Effector memory CD4-positive, alpha-beta T cell (primary cell): ENCODE results near the gene SLC30A9.

Experiments
- DNase-seq, 3 donors: peaks; one replicate each; pipeline ENCODE4 v3.0.0-alpha.2; 2020
- H3K27ac ChIP-seq: 2 replicates; pipeline ENCODE4 v1.7.0; 2013; ENCODE audit warnings: mild to moderate bottlenecking, low read length, moderate library complexity; ENCODE audit not compliant: insufficient read depth, poor library complexity, severe bottlenecking
- H3K27me3 ChIP-seq: replicated peaks from 2 replicates; pipeline ENCODE4 v1.7.0; 2013; ENCODE audit warnings: mild to moderate bottlenecking, low read length; ENCODE audit not compliant: insufficient read depth, control insufficient read depth, poor library complexity, severe bottlenecking
- H3K36me3 ChIP-seq: 2 replicates; pipeline ENCODE4 v1.7.0; 2013; ENCODE audit warnings: mild to moderate bottlenecking, low read length, moderate library complexity; ENCODE audit not compliant: control insufficient read depth, insufficient read depth
- H3K4me1 ChIP-seq: 2 replicates; pipeline ENCODE4 v1.7.0; 2013; ENCODE audit warnings: low read length, mild to moderate bottlenecking; ENCODE audit not compliant: control insufficient read depth, insufficient read depth, poor library complexity, severe bottlenecking
- H3K4me3 ChIP-seq: 2 replicates; pipeline ENCODE4 v1.7.0; 2013; ENCODE audit warnings: low read length, low read depth, mild to moderate bottlenecking; ENCODE audit not compliant: insufficient read depth, poor library complexity, severe bottlenecking
- H3K9me3 ChIP-seq: 2 replicates; pipeline ENCODE4 v1.7.0; 2013; ENCODE audit warnings: mild to moderate bottlenecking, low read length, moderate library complexity; ENCODE audit not compliant: control insufficient read depth

SLC30A9 gene

DNA sequence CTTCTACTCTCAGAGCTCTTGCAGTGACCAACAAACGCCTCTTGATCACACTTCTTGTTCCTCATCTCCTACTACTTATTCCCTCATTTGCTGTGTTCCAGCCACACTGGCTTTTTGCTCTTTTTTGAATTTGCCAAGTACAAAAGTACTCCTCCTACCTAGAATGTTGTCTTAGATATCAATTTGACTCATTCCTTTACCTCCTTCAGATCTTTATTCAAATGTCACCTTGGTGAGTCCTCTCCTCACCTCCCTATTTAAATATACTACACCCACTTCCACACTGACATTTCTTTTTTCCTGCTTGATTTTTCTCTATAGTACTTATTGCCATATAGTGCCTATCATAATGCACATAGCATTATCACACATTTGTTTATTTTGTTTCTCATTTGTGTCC is 15.0 kb upstream of the SLC30A9 start:
- DNase-seq, result no peak
- Histone ChIP-seq H3K4me1 (no peaks in the 10 kb centered on the region), H3K27me3 (no peaks in the 10 kb centered on the region), H3K4me3 (no peak overlapping the region), H3K36me3 (no peaks in the 10 kb centered on the region), H3K9me3 (no peaks in the 10 kb centered on the region), H3K27ac (no peak overlapping the region)

DNA sequence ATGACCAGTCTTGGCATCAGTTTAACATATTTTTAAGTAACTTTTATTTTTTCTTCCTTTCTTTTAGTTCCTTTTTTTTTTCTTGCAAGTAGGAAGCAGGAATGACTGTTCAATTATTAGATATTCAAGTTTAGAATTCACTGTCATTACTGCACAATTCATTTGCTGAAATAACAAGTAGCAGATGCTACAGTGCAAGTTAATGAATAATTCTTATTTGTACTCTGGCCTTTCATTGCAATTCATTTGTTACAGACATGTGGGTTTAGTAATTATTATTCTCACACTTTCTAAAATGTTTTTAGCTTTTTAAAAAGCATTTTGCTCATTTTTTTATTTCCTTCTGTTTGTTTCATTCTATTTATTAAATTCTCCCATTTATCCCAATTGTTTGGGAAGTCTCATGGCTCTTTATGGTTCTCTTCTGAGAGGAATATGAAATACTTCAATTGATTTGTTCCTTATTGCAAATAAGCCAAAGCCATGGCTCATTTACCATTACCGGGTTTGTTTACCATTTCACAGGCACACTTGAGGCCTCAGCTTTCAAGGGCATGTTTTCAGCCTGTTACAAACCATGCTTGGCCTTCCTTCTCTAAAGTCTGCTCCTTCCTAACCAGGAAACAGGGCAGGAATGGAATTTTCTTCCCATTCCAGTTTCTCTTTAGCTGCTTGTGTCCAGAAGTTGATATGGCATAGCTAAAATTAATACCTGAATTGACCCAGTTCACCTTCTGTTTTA is 13.4 kb upstream of the SLC30A9 start:
- Histone ChIP-seq H3K4me1 (no peaks in the 10 kb centered on the region), H3K27me3 (no peaks in the 10 kb centered on the region), H3K9me3 (no peaks in the 10 kb centered on the region), H3K27ac (no peak overlapping the region), H3K4me3 (no peak overlapping the region), H3K36me3 (no peaks in the 10 kb centered on the region)
- no peak for DNase-seq

DNA sequence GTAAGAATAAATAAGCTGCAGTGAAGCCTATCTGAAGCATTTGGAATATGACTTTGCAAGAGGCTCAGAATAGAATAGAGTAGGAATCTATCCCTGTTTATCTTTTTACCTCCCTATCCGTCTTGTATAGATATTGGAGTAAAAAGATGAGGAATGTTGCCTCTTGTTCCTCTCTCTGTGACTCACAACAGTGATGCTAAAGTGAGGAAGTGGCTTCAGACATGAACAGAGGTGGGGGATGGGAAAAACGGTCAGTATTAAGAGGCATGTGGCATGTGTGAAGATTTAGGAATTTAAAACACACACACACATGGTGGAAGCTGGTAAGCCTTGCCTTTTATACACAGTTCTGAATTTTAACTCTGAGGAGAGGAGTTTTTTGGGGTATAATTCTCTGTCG is 12.6 kb upstream of the SLC30A9 start:
- no peaks in the 10 kb centered on the region for H3K36me3 ChIP-seq
- H3K9me3 ChIP-seq, result no peaks in the 10 kb centered on the region
- no peaks in the 10 kb centered on the region for H3K4me1 ChIP-seq
- DNase-seq, result no peak
- no peaks in the 10 kb centered on the region for H3K27me3 ChIP-seq
- no peak overlapping the region for H3K4me3 ChIP-seq
- H3K27ac ChIP-seq, result no peak overlapping the region

DNA sequence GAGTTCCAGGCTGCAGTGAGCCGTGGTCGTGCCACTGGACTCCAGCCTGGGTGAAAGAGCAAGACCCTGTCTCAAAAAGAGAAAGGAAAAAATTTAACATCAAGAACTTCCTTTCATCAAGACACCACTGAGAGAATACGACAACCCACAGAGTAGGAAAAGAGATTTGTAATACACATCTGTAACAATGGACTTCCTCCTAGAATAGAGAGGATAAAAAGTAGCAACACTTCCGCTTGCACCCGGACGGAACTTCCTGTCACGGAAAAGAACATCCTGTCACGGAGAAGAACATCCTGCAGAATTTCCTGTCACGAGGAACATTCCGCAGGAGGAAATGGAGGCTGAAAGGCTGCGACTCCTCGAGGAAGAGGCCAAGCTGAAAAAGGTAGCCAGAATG is 8.9 kb upstream of the SLC30A9 start, which contains the start of gene DCAF4L1:
DCAF4L1 (plus strand) TSS at position 301 of the 400 bp plus-strand sequence; CDS start at position 338, 37 bp downstream.
- Histone ChIP-seq H3K9me3 (no peaks in the 10 kb centered on the region), H3K4me3 (no peak within 1 kb of the TSS), H3K27ac (no peak within 1 kb of the TSS), H3K4me1 (no peaks in the 10 kb centered on the region), H3K27me3 (no peaks in the 10 kb centered on the region), H3K36me3 (no peaks in the 10 kb centered on the region)
- no peak for DNase-seq

DNA sequence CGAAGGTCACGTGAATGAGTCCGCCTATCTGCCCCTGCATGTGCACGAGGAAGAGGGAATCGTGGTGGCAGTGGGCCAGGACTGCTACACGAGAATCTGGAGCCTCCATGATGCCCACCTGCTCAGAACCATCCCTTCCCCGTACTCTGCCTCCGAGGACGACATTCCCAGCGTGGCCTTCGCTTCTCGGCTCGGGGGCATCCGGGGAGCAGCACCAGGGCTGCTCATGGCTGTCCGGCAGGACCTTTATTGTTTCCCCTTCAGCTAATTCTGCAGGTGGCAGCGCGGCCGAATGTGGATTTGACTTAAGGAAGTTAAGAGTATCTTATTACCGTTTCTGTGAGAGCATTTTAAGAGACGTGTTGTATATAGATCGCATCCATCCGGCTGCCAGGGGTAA is 7.6 kb upstream of the SLC30A9 start:
- no peak overlapping the region for H3K27ac ChIP-seq
- H3K36me3 ChIP-seq, result no peaks in the 10 kb centered on the region
- H3K4me3 ChIP-seq, result no peak overlapping the region
- no peak for DNase-seq
- H3K9me3 ChIP-seq, result no peaks in the 10 kb centered on the region
- no peaks in the 10 kb centered on the region for H3K4me1 ChIP-seq
- no peaks in the 10 kb centered on the region for H3K27me3 ChIP-seq

DNA sequence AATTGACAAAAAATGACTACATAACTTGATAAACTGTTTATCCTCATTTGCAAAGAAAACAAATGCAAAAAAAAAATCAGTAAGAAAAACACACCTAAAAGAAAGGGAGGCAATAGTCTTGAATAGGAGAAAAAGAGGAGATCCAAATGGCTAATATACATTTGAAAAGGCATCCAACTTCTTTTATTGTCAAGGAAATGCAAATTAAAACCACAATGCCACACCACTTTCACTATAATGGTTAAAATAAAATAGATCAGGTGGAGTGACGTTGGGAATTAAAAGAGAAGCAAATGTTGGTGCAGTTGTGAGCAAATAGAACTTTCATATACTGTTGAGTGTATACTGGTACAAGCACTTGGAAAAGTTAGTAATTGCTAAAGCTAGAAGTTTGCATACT is 5.2 kb upstream of the SLC30A9 start:
- no peaks in the 10 kb centered on the region for H3K9me3 ChIP-seq
- H3K4me1 ChIP-seq, result no peaks in the 10 kb centered on the region
- no peaks in the 10 kb centered on the region for H3K27me3 ChIP-seq
- no peaks in the 10 kb centered on the region for H3K36me3 ChIP-seq
- no peak overlapping the region for H3K27ac ChIP-seq
- DNase-seq, result no peak
- no peak overlapping the region for H3K4me3 ChIP-seq

DNA sequence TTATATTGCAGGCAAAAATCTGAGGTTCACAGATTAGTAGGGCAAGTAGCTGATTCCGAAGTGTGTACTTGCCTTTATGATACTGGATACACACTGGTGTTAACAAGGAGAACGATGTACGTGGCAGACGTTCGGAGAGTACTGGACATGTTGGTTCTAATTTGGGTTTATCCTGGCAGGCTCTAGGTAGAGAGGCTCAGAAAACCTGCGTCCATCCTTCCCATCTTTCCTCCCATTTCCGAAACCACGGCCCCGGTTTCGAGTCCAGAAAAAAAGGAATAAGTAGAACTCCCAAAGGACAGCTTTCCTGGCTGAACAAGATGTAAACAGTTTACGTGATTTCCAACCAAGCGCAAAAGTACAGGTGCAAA is 351 bp upstream of the SLC30A9 start:
- no peaks in the 10 kb centered on the region for H3K36me3 ChIP-seq
- H3K4me3 ChIP-seq, result peak overlapping the region; percentile 71
- H3K9me3 ChIP-seq, result no peaks in the 10 kb centered on the region
- no peak for DNase-seq
- H3K27ac ChIP-seq, result peak overlapping the region; percentile 72
- no peaks in the 10 kb centered on the region for H3K27me3 ChIP-seq
- H3K4me1 ChIP-seq, result no peaks in the 10 kb centered on the region

DNA sequence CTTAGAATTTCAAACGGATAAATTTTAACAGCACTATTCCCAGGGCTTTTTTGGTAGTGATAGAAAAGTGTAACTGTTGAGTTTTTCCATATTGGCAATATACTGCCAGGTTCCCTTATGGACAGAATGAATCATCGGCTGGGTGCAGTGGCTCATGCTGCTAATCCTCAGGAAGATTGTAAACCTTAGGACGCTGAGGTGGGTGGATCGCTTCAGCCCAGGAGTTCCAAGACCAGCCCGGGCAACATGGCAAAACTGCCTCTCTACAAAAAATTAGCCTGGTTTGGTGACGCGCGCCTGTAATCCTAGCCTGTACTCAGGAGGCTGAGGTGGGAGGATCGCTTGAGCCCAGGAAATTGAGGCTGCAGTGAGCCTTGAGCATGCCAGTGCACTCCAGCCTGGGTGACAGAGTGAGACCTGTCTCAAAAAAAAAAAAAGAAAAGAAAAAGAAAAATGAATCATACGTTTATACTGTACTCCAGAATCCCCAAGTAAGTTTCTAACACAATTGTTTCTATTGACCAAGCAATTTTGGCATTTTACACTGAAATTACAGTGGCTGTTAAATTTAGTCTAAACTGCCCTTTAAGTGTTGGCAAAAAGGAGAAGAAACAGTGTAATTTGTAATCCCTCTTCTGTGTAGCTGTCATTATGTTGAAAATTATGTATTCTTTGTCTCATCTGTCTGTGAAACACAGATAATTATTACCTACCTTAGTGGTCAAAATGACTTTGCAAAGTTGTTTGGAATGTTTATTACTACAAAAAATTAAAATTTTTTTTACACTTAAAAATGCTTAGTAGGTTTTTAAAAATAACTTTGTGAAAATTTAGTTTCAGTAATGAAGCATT is 1.8 kb downstream of the SLC30A9 start:
- no peaks in the 10 kb centered on the region for H3K27me3 ChIP-seq
- H3K4me1 ChIP-seq, result no peaks in the 10 kb centered on the region
- H3K4me3 ChIP-seq, result no peak overlapping the region
- H3K27ac ChIP-seq, result no peak overlapping the region
- H3K36me3 ChIP-seq, result no peaks in the 10 kb centered on the region
- no peaks in the 10 kb centered on the region for H3K9me3 ChIP-seq
- no peak for DNase-seq

DNA sequence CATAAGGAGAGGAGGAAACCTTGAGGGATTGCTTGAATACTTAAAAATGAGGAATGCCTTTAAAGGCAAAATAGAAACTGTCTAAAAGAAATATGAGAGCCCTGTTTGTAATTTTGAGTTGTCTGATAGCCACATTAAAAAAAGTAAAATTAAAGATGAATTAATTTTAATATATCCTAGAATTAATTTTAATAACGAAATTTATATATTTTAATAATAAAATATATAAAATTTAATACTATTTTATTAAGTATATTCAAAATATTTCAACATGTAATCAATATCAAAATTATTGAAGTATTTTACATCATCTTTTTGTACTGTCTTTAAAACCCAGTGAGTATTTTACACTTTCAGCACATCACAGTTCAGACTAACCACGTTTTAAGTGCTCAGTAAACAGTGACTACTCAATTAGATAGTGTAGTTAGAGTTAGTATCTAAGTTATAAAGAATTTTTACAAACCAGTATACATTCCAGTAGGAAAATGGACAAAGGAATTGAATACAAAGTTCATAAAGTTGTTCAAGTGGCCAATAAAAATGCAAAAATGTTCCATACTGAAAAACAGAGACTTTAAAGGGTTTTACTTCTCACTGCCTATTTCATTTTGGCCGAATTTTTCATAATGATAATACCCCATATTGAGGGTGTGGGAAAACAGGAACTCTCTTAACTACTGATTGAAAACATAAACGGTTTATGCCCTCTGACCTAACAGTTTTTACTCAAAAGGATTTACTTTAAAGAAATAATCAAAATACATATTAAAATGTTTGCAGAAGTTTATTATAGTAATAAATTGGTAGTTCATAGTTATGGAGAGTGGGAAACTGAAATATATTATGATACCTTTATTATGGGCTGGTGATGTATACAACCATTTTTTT is 2.9 kb downstream of the SLC30A9 start:
- H3K4me3 ChIP-seq, result no peak overlapping the region
- H3K9me3 ChIP-seq, result no peaks in the 10 kb centered on the region
- no peak overlapping the region for H3K27ac ChIP-seq
- H3K36me3 ChIP-seq, result no peaks in the 10 kb centered on the region
- H3K4me1 ChIP-seq, result no peaks in the 10 kb centered on the region
- no peak for DNase-seq
- H3K27me3 ChIP-seq, result no peaks in the 10 kb centered on the region
